Measurements from ENCODE around the gene IVD.
A peak's percentile ranks its signal among the peaks of the same experiment; 100 is the strongest.
"Not testable (repeated sequence)": the region's sequence is repeated elsewhere in the genome, so short reads cannot be mapped to it uniquely, and the experiment has no call there.

The IVD gene

DNA sequence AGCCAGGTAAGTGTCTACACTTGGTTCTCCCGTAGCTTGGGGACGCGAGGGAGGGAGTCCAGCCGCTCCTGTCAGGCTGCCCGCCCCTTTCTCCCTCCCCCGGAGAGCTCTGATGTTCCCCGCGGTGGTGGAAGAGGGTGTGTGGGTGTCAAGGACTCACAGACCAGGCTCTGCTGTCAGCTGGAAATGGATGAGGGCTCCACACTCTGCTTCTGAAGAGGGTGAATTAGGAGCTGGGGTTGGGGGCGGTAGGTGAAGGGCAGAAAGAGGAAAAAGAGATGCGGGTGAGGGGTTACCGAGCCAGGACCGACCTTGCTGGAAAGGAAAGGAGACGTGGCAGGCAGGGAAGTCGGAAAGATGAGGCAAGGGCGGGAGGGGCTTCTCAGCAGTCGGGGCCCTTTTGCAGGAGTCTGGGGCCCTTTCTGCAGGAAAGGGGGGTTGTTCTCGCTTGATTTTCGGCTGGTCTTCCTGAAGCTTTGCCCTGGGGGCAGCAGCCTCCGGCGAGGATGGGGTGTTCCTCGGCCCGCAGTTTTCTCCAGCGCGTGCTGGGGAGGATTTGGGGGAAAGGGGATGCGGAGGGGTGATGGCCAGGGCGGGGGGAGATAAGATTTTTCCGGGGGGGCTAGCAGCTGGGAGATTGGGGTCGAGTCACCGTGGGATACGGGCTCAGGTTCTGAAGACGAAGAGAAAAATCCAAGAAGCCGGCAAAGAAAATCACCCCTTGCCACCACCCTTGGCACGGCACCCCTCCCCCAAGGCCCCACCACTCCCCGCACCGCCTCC is 34.6 kb downstream of the IVD start:
- DNase-seq = peak; percentile 11

DNA sequence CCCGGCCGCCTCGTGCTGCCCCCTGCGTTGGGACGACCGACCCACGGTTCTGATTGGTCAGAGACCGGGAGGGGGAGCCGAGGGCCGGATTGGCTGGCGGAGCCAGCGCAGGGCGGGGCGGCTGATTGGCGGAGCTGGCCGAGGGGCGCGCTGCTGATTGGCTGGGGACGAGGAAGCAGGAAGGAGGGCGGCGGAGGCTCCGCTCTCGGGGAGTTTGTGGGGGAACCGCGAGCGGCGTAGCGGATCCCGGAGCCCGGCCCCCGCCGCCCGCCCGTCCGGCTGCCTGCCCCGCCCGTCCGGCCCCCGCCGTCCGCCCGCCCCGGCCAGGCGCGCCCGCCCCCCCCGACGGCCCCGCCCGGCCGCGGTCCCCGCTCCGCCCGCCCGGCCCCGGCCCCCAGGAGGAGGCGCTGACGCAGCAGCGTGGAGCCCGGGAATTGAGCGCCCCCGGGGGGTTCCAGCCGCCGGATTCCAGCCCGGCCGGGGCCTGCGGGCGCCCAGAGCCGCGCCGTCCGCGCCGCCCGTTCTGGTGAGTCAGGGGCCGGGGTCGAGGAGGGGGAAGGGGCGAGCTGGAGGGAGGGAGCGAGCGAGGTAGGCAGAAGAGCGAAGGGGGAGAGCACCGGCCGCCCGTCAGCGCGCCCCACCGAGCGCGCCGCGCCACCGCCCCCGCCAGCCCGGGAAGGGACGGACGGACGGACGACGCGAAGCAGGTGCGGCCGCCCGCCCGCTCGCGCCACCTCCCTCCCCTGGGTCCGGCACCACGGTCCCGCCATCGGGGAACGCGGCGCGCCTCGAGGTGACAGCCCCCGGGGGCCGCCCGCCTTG is 35.4 kb downstream of the IVD start, which contains the start of gene BAHD1:
Gene BAHD1, plus strand, starts transcription at position 211 of the 822 bp plus-strand sequence. CDS start 17,512 bp downstream, outside the sequence.
- DNase-seq = peak; percentile 91

DNA sequence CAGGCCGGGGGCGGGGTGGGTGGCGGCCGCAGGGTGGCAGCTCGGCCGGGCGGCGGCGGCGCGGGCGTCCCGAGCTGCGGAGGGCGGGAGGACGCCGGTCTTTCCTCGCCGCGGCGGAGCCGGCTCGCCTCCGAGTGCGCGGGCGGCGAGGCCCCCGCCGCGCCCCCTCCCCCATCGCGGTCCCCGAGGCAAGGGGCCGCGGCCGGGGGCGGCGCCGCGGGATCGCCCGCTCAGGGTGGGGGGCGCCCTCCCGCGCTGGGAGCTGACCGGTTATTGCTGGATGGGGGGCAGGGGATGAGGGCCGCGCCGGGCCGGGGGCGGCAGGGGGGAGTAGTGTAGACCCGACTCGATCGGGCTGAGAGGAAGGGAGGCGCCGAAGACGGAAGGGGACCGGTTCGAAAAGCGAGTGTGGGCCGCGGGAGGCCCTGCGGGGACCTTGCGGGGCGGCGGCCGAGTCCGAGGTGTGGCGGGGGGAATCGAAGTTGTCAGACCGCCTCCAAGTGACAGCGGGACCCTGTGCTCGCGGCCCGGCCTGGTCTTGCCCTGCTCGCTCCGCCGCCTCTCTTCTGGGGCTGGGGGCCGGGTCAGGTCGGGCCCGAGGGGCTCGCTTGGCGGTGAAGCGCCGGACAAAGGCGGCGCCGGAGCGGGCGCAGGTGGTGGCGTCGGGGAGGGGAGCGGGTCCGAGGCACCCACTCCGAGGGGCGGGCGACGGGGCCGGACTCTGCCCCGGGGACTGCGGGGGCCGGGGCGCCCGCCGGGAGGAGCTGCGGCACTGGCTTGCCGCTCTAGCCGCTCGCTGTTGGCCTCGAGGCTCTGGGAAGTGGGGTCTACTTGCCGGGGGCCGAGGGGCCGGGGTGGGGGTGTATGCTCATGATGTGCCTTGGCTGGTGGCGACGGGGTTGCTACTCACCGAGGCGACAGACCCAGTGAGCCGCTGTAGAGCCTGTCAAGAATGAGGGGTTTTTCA is 36.3 kb downstream of the IVD start:
- no peak for DNase-seq

DNA sequence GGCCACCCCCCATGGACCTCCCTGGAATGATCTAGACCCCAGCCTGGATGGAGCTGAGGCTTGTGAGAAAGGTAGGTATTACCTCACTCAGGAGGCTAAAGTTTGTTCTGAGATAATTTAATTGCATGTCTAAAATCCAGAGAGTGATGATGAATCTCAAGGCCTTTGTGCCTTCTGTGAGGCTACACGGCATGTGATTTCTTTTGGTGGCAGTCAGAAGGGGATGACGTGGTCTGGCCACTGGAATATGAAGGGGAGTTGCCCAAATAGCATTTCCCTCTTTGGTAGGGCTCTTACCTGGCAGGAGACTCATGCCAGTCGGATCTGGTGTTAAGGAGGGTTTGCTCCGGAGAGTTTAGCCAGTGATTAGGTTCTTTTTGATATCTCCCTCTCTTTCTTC is 37.7 kb downstream of the IVD start:
- no peak for DNase-seq

DNA sequence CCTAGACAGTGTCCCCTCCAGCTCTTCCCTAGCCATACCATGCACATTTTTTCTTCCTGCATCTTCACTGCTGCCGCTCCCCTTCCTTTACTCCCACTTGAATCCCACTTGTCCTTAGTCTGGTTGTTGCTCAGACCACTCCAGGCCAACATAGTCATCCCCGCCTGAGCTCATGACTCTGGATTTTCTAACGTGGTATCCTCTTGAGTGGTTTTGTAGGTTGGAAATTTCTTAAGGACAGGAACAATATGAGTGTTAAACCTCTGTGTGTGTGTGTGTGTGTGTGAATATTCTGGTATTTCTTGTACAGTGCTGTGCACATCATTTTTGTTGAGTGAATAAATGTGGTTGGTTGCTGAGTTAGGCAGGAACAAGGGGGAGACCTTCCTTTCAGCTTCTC is 38.3 kb downstream of the IVD start:
- no peak for DNase-seq

DNA sequence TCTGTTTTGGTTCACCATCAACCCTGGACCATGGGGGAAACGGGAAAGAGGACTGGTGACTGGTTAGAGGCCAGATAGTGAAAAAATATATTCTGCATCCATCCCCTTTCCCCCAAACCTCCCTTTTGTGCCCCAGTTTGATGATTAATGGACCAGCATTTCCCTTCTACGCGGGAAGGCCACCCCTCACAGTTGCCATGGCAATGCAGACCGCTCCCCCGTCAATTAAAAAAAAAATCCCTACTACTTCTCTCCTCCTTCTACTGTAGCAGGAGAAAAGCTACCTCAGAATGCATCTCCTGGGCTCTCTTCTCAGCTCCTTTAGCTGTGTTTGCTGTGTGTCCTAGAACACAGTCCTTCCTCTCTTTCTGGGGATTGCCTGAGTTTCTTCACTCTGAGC is 39.1 kb downstream of the IVD start:
- no peak for DNase-seq

DNA sequence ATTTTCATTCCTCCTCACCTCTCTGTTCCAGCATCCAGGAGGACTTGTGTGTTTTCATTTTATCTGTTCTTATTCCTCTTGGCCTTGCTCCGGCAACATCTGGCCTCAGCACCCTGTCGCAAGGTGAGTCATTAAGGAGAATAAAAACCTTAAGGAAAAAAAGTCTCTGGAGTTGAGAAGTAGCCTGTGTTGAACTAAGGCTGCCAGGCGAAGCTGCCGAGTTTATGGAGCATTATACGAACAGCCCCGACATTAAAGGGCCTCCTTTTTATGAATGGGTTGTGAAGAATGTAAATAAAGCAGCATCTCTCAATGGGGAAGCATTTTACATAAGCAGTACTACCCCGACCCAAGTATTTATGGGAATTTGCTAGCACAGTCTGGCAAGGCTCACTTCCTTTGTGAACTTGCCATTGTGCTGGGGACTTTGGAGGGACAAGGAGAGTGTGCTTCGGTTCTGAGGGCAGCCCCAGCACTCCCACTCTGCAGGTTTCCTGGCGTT is 39.9 kb downstream of the IVD start:
- peak; percentile 22 for DNase-seq

DNA sequence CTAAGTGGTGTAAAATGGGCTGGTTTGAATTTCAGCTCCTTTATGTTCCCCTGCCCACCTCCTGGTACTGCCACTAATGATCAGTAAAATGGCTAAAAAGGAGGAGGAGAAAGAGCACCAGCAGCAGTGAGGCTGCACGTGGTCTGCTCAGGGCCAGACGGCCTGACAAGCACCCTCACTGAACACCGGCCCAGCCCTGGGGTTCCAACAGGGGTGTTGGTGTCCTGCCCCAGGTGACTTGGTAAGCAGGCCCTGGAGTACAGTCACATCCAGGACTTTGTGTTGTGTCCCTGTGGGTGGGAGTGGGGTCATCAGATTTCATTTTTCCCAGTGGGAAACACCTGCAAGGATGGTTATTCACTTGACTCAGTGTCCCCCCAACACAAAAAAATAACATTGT is 40.5 kb downstream of the IVD start:
- no peak for DNase-seq

DNA sequence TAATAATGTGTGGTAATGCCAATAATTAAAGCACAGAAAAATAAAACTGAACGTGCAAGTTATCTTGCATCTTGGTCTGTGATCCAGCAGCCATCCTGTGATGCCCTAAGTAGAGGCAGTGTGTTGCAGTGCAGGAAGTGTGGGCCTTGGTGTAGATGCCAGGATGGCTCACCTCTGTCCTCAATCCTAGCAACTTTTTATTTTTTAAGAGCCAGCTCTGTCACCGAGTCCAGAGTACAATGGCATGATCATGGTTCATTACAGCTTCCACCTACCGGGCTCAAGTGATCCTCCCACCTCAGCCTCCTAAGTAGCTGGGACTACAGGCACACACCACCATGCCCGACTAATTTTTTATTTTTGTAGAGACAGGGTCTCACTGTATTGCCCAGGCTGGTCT is 42.8 kb downstream of the IVD start:
- no peak for DNase-seq

DNA sequence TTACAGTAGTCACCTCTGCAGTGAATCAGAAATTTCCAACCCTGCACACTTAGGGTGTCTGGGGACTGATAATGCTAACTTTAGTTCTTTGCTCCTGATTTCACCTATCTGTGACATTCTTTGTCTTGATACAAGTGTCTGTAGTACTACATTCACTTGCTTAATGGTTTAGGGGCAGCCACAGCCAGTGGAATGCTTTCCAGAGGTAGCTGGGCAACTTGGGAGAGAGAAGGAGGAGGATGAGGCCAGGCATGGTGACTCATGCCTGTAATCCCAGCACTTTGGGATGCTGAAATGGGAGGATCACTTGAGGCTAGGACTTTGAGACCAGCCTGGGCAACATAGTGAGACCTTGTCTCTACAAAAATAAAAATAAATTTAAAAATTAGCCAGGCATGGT is 43.7 kb downstream of the IVD start:
- no peak for DNase-seq

DNA sequence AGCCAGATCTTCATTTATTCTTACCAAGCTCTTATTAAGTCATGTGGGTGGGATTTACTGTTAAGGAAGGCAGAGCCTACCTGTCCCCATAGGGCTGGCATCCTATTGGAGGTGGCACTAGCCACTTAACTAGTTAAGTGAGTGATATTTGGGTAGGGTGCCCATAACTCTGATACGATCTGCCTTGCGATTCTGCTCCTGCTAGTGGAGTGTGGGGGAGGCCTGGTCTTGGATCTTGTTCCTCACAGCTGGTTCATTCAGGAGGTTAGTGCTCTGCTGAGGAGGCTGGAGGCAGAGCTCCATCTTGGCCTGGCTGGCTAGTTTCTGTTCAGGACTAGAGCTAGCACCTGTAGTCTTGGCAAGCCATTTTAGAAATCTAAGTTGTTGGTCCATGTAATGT is 44.5 kb downstream of the IVD start:
- DNase-seq = no peak

DNA sequence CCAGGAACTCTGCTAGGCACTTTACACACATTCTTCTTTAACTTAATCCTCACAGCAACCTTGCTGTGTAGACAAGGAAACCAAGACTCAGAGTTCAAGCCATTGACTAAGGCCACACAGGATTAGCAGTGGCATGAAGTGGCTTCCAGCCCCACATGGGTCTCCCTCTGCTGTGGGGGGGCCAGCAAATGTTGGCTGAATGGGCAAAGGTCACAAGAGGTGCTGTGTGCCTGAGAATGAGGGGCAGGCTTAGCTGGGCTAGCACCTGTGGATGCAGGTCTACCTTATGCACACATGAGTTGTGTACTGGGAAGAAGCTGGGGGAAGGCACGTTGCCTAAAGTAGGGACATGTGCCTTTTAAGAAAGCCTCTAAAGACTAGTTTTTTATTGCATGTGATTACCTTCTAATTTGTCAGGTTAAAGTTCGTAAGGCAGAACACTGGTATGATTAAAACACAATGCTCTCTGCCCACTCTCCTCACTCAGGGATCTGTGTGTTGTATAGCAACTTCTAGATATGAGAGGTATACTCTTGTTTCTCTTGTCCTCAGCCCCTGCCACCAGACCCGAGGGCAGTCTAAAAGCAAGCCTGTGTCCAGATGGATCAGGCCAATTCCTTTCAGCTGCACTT is 46.0 kb downstream of the IVD start:
- no peak for DNase-seq

DNA sequence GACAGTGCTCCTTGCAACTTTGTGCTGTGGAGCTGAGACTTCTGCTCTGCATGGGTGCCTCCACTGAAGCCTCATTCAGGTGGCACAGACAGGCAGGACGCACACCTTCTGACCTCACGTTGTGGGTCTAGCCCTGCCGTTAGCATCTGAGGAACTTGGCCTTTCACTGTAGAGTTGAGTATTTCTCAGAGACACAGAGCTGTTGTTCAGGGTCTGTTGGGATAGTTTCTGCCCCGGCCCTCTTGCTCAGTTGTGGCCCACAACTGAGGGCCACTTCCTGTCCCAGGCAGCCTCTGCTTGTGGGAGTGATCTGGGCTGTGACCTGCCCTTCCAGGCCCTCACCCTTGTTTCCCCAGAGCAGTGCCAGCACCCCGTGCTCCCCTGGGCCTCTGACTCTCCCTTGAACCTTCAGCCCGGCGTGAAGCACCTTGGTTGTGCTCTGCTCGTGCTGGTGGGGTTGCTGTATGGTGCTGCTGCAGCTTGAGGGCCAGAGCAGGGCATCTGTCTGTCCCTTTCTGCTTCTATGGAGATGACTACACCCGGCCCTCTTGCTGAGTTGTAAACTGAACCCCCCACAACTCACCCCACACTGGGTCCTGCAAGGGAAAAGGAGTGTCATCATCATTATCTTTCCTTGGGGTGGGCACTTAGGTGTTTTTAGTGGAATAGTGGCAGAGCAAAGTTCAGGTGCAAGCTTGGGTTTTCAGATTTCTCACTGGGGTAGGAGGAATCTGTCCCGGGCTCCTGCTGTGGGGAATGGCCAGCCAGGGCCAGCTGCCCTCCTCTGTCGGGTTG is 46.9 kb downstream of the IVD start:
- no peak for DNase-seq

DNA sequence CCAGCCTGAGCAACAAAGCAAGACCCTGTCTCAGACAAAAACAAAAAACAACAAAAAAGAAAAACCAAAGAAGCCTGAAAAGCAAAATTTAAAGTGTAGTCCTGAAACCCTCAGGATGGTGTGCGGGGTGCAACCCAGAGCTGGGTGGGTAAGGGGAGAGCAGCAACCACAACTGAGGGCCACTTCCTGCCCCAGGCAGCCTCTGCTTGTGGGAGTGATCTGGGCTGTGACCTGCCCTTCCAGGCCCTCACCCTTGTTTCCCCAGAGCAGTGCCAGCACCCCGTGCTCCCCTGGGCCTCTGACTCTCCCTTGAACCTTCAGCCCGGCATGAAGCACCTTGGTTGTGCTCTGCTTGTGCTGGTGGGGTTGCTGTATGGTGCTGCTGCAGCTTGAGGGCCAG is 48.3 kb downstream of the IVD start:
- DNase-seq = not testable (repeated sequence)

DNA sequence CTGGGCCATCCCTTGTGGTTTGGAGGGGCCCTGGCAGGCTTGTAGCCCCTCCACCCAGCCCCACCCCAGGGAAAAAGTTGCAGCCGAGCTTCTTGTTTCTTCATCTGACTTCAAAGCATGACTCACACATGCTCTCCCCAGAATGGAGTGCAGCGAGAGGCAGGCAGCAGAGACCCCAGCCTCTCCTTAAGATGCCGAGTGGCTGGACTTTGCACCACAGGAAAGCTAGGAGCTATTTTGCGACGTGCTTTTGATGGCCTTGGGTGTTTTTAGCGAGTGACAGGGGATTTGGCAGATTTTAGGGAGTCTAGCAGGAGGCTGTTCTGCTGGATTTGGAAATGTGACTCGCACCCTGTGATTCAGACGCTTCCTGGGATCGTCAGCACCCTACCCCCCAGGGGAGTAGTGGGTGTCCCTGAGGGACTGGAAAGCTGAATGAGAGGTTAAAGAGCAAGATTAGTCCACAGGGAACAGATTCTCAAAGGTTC is 49.4 kb downstream of the IVD start:
- DNase-seq = no peak

DNA sequence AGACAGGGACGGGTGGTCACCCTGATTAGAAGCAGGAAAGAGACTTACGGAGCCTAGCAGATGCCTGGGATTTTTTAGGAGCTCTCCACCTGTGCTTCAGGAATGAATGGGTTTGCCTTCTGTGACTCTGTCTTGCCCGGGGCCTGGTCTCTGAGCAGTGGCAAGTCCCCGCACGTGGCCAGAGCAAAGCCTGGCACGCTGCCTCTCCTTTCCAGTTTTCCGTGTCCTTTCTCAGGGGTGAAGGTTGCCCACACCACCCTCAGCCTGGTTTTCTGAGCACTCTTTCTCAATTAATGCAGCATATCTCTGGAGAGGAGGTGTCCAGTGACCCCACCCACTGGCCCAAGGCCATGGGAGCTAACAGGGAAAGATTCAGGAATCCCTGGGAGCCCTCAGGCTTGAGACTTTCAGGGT is 50.7 kb downstream of the IVD start:
- no peak for DNase-seq

DNA sequence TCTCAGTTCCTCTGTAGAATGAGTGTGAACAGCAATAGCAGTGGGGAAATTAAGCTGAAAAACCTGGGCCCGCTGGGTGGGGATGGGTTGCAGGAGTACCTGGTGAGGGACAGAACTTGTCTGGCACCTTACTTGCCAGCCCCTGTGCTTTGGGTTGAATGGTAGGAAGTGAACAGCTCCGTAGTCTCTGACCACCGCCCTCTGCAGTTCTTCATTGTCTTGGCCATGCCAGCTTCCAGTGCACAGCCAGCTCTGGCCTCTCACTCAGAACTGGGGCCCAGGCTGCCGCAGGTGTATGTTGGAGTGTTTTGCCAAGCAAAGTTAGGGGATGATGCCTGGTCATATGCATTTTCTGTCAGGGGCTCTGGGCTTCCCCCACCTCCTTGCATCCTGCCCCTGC is 51.1 kb downstream of the IVD start:
- no peak for DNase-seq

DNA sequence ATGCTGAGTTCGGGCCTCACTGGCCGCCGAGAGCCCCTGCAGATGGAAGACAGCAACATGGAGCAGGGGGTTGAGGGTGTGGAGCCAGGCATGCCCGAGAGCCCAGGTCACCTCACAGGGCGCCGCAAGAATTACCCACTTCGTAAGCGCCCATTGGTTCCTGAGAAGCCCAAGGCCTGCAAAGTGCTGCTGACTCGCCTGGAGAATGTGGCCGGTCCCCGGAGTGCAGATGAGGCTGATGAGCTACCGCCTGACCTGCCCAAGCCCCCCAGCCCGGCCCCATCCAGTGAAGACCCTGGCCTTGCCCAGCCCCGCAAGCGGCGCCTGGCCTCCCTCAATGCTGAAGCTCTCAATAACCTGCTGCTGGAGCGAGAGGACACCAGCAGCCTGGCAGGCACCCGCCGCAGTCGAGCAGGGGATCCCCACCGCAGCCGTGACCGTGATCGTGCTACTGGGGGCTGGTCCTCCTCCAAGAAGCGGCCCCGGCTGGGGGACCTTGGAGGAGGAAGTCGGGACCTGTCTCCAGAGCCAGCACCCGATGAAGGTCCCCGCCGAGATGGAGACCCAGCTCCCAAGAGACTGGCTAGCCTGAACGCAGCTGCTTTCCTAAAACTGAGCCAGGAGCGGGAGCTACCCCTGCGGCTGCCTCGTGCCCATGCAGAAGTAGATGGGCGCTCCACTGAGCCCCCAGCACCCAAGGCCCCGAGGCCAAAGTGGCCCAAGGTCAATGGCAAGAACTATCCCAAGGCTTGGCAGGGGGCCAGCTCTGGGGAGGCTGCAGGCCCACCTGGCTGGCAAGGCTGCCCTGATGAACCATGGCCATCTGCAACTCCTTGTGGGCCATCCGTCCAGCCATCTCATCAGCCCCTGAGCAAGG is 53.1 kb downstream of the IVD start:
- no peak for DNase-seq

DNA sequence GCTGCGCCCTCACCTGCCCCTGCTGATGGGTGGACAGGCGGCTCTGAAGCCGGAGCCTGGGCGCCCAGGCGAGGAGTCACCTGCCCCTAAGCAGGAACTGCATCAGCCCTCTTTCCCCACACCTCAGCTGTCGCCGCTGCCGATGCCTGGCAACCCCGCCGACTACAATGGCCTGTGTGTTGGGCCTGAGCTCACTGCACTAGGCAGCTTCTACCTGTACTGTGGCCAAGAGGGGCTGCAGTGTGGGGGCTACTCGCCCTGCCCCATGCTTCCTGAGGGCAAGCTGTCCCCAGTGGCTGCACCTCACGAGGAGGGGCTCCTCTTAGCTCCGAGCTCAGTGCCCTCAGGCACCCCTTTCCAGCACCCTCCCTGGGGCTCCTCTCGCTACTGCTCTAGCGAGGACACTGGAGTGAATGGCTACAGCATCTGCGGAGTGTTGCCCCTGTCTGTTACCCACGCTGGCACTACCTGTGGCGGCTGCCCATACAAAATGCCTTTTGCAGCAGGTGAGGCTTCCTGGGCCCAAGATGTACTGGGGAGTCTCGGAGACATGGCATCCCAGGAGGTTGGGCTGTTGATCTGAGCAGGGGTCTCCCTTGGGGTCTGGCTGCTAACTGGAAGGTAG is 53.9 kb downstream of the IVD start:
- no peak for DNase-seq

DNA sequence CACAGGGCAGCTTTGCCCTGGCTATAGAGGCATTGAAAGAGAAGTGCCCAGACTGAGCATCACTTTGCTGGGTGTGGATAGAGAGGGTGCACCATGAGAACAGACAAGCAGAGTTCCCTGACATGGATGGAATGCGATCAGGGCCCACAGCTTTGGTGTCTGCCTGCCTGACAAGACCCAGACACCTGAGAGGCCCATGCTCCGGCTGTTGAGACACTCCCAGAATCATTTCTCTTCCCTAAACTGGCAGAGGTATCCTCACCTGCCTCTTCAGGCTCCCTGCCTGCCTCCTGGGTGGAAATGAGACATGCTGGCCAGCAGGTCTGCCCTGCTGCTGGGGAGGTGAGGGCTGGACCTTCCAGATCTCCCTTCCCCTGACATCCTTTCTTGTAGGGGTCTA is 54.8 kb downstream of the IVD start:
- DNase-seq = no peak
